HL-60 (cell line): ENCODE data around the gene FAM222B.

Experiments
- DNase-seq, 2 experiments: peaks; one replicate each; pipeline ENCODE4 v3.0.0-alpha.2; 2010 to 2020; ENCODE audit warnings: low read depth in 1 of 2, low spot score in 1 of 2
- H3K27ac ChIP-seq: fragments of 250-450 bp; sonication (Bioruptor Pico); replicated peaks from 2 replicates; pipeline ENCODE4 v1.5.1; 2020; ENCODE audit warnings: mild to moderate bottlenecking, moderate library complexity
- H3K27me3 ChIP-seq: fragments of 250-450 bp; sonication (Bioruptor Pico); 2 replicates; pipeline ENCODE4 v1.5.1; 2021; ENCODE audit warnings: mild to moderate bottlenecking, moderate library complexity; ENCODE audit not compliant: insufficient read depth, poor library complexity, severe bottlenecking
- H3K4me3 ChIP-seq: replicated peaks from 2 replicates; pipeline ENCODE4 v1.5.1; 2011; ENCODE audit warnings: mild to moderate bottlenecking, control low read depth, low read length; ENCODE audit not compliant: insufficient read depth
- CTCF ChIP-seq: IDR thresholded peaks from one replicate; pipeline ENCODE4 v1.5.1; 2011; ENCODE audit warnings: low read length, control low read depth, inconsistent platforms; ENCODE audit not compliant: insufficient read depth
- GABPA ChIP-seq: IDR thresholded peaks from 2 replicates; pipeline ENCODE4 v1.6.1; 2012; ENCODE audit warnings: low read depth
- POLR2AphosphoS5 ChIP-seq: IDR thresholded peaks from 2 replicates; pipeline ENCODE4 v1.6.1; 2012; ENCODE audit warnings: low read depth
- REST ChIP-seq: IDR thresholded peaks from 2 replicates; pipeline ENCODE4 v1.6.1; 2012; ENCODE audit warnings: low read depth; ENCODE audit not compliant: insufficient replicate concordance
- SPI1 ChIP-seq: IDR thresholded peaks from 2 replicates; pipeline ENCODE4 v1.6.1; 2012; ENCODE audit warnings: low read depth, mild to moderate bottlenecking, borderline replicate concordance

FAM222B gene

DNA sequence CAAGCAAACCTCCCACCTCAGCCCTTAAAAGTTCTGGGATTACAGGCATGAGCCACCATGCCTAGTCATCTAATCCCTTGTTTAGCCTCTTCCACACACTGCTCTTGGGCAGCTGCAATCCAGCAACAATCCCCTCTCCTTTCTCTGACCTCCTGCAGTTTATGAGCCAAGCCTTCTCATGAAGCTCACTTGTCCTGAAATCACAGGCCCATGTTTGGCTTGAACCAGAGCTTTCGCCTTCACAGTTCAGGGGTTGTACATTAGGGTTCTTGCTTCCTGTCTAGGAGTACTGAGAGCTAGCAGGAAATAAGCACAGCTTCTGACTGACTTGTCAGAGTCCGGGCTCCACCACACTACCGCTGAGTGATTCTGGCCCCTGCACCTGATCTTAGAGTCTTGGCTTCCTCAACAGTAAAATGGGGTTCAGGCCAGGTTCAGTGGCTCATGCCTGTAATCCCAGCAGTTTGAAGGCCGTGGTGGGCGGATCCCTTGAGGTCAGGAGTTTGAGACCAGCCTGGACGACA, 28.5 kb upstream of the FAM222B start:
- no peak overlapping the region for H3K4me3 ChIP-seq
- no peak for TF ChIP-seq POLR2AphosphoS5
- DNase-seq = no peak
- H3K27me3 ChIP-seq = no peaks in the 10 kb centered on the region
- H3K27ac ChIP-seq = no peak overlapping the region

DNA sequence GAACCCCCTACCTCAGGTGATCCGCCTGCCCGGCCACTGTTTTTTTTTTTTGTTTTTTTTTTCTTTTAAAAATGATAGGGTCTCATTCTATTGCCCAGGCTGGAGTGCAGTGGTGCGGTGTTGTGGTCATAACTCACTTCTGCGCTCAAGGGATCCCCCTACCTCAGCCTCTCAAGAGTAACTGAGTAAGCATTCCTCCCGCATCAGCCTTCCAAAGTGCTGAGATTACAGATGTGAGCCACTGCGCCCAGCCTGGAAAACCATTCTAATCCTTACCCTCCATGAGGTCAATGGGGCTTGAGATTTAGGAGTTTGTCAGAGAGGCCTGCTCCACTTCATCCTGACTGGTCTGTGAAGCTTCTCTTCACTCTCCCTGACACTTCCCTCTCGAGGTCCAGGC, 24.7 kb upstream of the FAM222B start:
- no peak for DNase-seq
- no peak overlapping the region for H3K4me3 ChIP-seq
- H3K27me3 ChIP-seq = no peaks in the 10 kb centered on the region
- no peak overlapping the region for H3K27ac ChIP-seq
- TF ChIP-seq CTCF (no peak), GABPA (no peak), POLR2AphosphoS5 (no peak), SPI1 (no peak), REST (no peak)

DNA sequence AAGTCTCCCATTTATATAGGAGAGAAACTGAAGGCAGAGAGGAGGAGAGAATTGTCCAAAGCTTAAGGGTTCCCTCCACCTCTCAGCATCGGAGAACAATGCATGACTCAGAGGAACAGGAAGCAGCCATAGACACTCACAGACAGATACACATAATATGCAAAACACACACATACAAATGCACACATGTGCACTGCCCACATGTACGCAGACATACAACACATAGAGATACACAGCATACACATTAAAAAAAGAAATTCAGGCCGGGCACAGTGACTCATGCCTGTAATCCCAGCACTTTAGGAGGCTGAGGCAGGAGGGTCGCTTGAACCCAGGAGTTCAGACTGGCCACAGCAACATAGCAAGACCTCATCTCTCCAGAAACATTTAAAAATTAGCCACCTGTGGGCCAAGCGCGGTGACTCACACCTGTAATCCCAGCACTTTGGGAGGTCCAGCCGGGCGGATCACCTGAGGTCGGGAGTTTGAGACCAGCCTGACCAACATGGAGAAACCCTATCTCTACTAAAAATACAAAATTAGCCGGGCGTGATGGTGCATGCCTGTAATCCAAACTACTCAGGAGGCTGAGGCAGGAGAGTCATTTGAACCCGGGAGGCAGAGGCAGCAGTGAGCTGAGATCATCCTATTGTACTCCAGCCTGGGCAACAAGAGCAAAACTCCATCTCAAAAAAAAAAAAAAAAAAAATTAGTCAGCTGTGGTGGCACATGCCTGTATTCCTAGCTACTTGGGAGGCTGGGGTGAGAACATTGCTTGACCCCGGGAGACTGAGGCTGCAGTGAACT, 23.6 kb upstream of the FAM222B start:
- Histone ChIP-seq H3K27ac (peak overlapping the region; percentile 16; the same call in 1 of the 2 replicates), H3K27me3 (no peaks in the 10 kb centered on the region), H3K4me3 (no peak overlapping the region)
- peak in 1 of 2 experiments; percentile 36 for DNase-seq
- no peak for TF ChIP-seq GABPA
- no peak for TF ChIP-seq REST
- TF ChIP-seq SPI1 = peak; percentile 53; the same call in 1 of the 2 replicates

GRCh38 chr17:28864991-28865849, 22.6 kb upstream of the FAM222B start:
- H3K4me3 ChIP-seq = no peak overlapping the region
- no peak for TF ChIP-seq CTCF
- TF ChIP-seq POLR2AphosphoS5 = no peak
- H3K27ac ChIP-seq = peak overlapping the region; percentile 16; the same call in 1 of the 2 replicates
- H3K27me3 ChIP-seq = no peaks in the 10 kb centered on the region
- DNase-seq = no peak
